Activated T-cell treated with anti-CD3 and anti-CD28 coated beads, Interleukin-2, amount 50 U/mL, for 48 hours (primary cell): ENCODE measurements around the gene KMT2C.
"Not testable (repeated sequence)": the region's sequence is repeated elsewhere in the genome, so short reads cannot be mapped to it uniquely, and the experiment has no call there.

Source experiments
- DNase-seq, 2 experiments: peaks; one replicate each; pipeline ENCODE4 v3.0.0-alpha.2; 2020

The KMT2C gene

GRCh38 chr7:152402384-152403250 is 33.2 kb downstream of the KMT2C start:
- no peak for DNase-seq

- DNase-seq: no peak
Measured at GRCh38 chr7:152399344-152399743, 36.5 kb downstream of the KMT2C start.

- DNase-seq: no peak
Measured at GRCh38 chr7:152395112-152395511, 40.7 kb downstream of the KMT2C start.

GRCh38 chr7:152394214-152394613 is 41.6 kb downstream of the KMT2C start:
- DNase-seq: not testable (repeated sequence)

GRCh38 chr7:152392254-152392653 is 43.5 kb downstream of the KMT2C start:
- no peak for DNase-seq

- DNase-seq: not testable (repeated sequence)
Measured at GRCh38 chr7:152386136-152386764, 49.6 kb downstream of the KMT2C start.

GRCh38 chr7:152384235-152385200 is 51.3 kb downstream of the KMT2C start:
- not testable (repeated sequence) for DNase-seq

GRCh38 chr7:152383341-152384234 is 52.2 kb downstream of the KMT2C start:
- no peak for DNase-seq

- DNase-seq: peak; percentile 33 to 44
Measured at GRCh38 chr7:152382244-152382643, 53.6 kb downstream of the KMT2C start.

GRCh38 chr7:152380931-152381578 is 54.7 kb downstream of the KMT2C start:
- not testable (repeated sequence) for DNase-seq

- not testable (repeated sequence) for DNase-seq
Measured at GRCh38 chr7:152378497-152378896, 57.3 kb downstream of the KMT2C start.

- not testable (repeated sequence) for DNase-seq
Measured at GRCh38 chr7:152376716-152377484, 58.9 kb downstream of the KMT2C start.

GRCh38 chr7:152370297-152370696 is 65.5 kb downstream of the KMT2C start:
- no peak for DNase-seq

GRCh38 chr7:152369518-152369917 is 66.3 kb downstream of the KMT2C start:
- no peak for DNase-seq

GRCh38 chr7:152367170-152367569 is 68.6 kb downstream of the KMT2C start:
- DNase-seq: no peak

- DNase-seq: no peak
Measured at GRCh38 chr7:152366662-152367061, 69.1 kb downstream of the KMT2C start.

- no peak for DNase-seq
Measured at GRCh38 chr7:152365982-152366603, 69.7 kb downstream of the KMT2C start.

- DNase-seq: no peak
Measured at GRCh38 chr7:152363798-152364197, 72.0 kb downstream of the KMT2C start.

GRCh38 chr7:152362128-152362926 is 73.5 kb downstream of the KMT2C start:
- DNase-seq: no peak
